Measurements from ENCODE around the gene NIPA2. TPM values are rescaled to one million over a fixed set of nuclear protein-coding genes. Genes with fewer than 3 reads are reported as not detected.

NIPA2 gene
- total RNA-seq, 1 experiment from 2014 or later: 77.9 TPM

- Histone ChIP-seq H3K27ac (ENCODE audit: insufficient read length, low read depth, low read length) (no peak overlapping the region), H4K20me1 (ENCODE audit: control insufficient read depth, insufficient read depth, insufficient read length) (no peaks in the 10 kb centered on the region), H2BK120ac (ENCODE audit: low read depth, low read length, poor library complexity, severe bottlenecking) (no peak overlapping the region), H3K18ac (ENCODE audit: insufficient read length, low read depth, low read length) (no peak overlapping the region), H3K4ac (ENCODE audit: low read depth, low read length) (no peak overlapping the region), H2BK5ac (ENCODE audit: insufficient read length, low read length) (no peak overlapping the region), H2BK12ac (ENCODE audit: insufficient read length, low read depth, low read length) (no peak overlapping the region), H3K23ac (ENCODE audit: insufficient read length, low read depth, low read length) (no peak overlapping the region), H2AK5ac (ENCODE audit: insufficient read length, low read length) (no peak overlapping the region), H3K79me2 (ENCODE audit: insufficient read depth, low read length) (peaks cover 9% of the 10 kb centered on the region; the same call in 1 of the 2 replicates), H2AFZ (ENCODE audit: low read length) (no peak overlapping the region), H4K8ac (replicated peaks; ENCODE audit: insufficient read length, low read depth, low read length) (no peak overlapping the region), H2BK20ac (ENCODE audit: low read depth, low read length, poor library complexity, severe bottlenecking) (no peak overlapping the region), H3K4me2 (ENCODE audit: insufficient read depth, insufficient read length, low read length) (no peak overlapping the region), H4K91ac (ENCODE audit: insufficient read length, low read depth, low read length) (no peak overlapping the region), H3K4me1 (ENCODE audit: insufficient read depth, low read length) (no peaks in the 10 kb centered on the region; the same call in 1 of the 2 replicates), H2BK15ac (ENCODE audit: low read depth, low read length) (no peak overlapping the region), H3K9me3 (ENCODE audit: control insufficient read depth, low read depth, low read length) (no peaks in the 10 kb centered on the region), H3K27me3 (ENCODE audit: insufficient read depth, low read length) (no peaks in the 10 kb centered on the region), H3K9ac (ENCODE audit: extremely low read depth, insufficient read length, low read length) (no peak overlapping the region), H3K56ac (ENCODE audit: insufficient read length, low read depth, low read length) (no peak overlapping the region), H4K5ac (ENCODE audit: insufficient read length, low read depth, low read length) (no peak overlapping the region), H3K79me1 (ENCODE audit: insufficient read depth, low read depth, low read length, poor library complexity, severe bottlenecking) (no peaks in the 10 kb centered on the region), H3T11ph (ENCODE audit: low read length) (no peak overlapping the region), H3K23me2 (ENCODE audit: insufficient read length, low read depth, low read length, poor library complexity, severe bottlenecking) (no peaks in the 10 kb centered on the region), H3K14ac (ENCODE audit: insufficient read depth, low read length) (no peak overlapping the region)
- no peak overlapping the region for H3K27ac Mint-ChIP-seq
- TF ChIP-seq CTCF (conservative IDR thresholded peaks at IDR 0.05): no peak
- no peaks in the 10 kb centered on the region for H3K27me3 Mint-ChIP-seq (ENCODE audit: low read depth)
- no peaks in the 10 kb centered on the region; a peak in 2 of 5 replicates for H3K9me3 Mint-ChIP-seq
- DNase-seq: no peak
- H3K4me1 Mint-ChIP-seq: peaks cover 15 to 28% of the 10 kb centered on the region in 2 experiments; a peak in 3 of 4 replicates
- H3K4me3 Mint-ChIP-seq: no peak overlapping the region
- H3K36me3 Mint-ChIP-seq (ENCODE audit: insufficient read depth in 1 of 3, low read depth in 3 of 3): peaks cover 0 to 12% (median 10%) of the 10 kb centered on the region in 3 experiments; a peak in 4 of 7 replicates
Measured at GRCh38 chr15:22796079-22796478, 42.4 kb upstream of the NIPA2 start.

Measured in H9 (cell line).